ENCODE measurements around the gene BAX. TPM values are rescaled to one million over a fixed set of nuclear protein-coding genes. Genes with fewer than 3 reads are reported as not detected.

Gene BAX
- total and polyA plus RNA-seq, 9 of the 15 experiments (the other 6 are each of a cell fraction or from before 2014, with no cell fraction given): 3.2 to 95.4 (median 44.5) TPM

DNA sequence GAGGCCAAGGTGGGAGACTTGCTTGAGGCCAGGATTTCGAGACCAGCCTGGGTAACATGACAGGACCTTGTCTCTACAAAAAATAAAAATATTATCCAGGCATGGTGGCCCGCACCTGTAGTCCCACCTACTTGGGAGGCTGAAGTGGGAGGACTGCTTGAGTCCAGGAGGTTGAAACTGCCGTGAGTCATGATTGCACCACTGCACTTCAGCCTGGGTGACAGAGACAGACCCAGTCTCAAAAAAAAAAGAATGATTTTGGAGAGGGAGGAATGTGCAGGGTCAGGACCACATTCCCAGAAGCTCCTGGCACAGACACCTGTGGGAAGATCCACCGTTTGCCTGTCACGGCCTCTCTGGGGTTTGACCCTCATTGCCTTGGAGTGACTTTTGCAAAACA is 9.3 kb upstream of the BAX start:
- Histone ChIP-seq H3K4me3 (no peak overlapping the region), H3K36me3 (ENCODE audit: control insufficient read depth, insufficient read depth, low read length) (no peaks in the 10 kb centered on the region; the same call in 2 of the 3 replicates), H3K9ac (ENCODE audit: insufficient read depth in 1 of 2, low read depth in 2 of 2, low read length in 2 of 2) (no peak overlapping the region), H3K9me3 (replicated peaks; ENCODE audit: control insufficient read depth, insufficient read depth, low read depth, low read length) (peaks cover 11% of the 10 kb centered on the region), H2AFZ (ENCODE audit: low read depth, low read length) (no peak overlapping the region), H3K4me1 (replicated peaks in 1 of 2; ENCODE audit: control insufficient read depth in 2 of 2, insufficient read depth in 2 of 2, low read length in 2 of 2) (peaks cover 10 to 21% of the 10 kb centered on the region in 2 experiments; a peak in 4 of 5 replicates), H3K27ac (ENCODE audit: extremely low read depth, low read depth, low read length) (no peak overlapping the region), H3K79me2 (ENCODE audit: control insufficient read depth, insufficient read depth, low read length) (no peaks in the 10 kb centered on the region), H3K4me2 (ENCODE audit: insufficient read depth, low read length) (no peak overlapping the region), H3K9me1 (ENCODE audit: control insufficient read depth, insufficient read depth, low read length) (no peaks in the 10 kb centered on the region), H3K27me3 (ENCODE audit: control insufficient read depth in 2 of 2, insufficient read depth in 2 of 2, low read length in 2 of 2) (no peaks in the 10 kb centered on the region), H4K20me1 (replicated peaks; ENCODE audit: control insufficient read depth, insufficient read depth, low read length) (no peaks in the 10 kb centered on the region)
- ChIA-PET CTCF (ENCODE audit: low intra/inter-chr PET ratio) (no interaction called here), POLR2A (interaction anchor here (2.8 kb wide), 1 partner anchor 9 kb away, joined by 8 read pairs; the partner anchor contains the start of gene BAX)
- no peak for ATAC-seq
- no peak for FAIRE-seq
- TF ChIP-seq KDM5B (IDR thresholded peaks at IDR 0.05; ENCODE audit: insufficient replicate concordance, low read depth, low read length): no peak
- TF ChIP-seq, protein P1, sequence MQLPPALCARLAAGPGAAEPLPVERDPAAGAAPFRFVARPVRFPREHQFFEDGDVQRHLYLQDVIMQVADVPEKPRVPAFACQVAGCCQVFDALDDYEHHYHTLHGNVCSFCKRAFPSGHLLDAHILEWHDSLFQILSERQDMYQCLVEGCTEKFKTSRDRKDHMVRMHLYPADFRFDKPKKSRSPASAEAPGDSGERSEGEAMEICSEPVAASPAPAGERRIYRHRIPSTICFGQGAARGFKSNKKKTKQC (CRISPR knock-in tag; IDR thresholded peaks at IDR 0.05): no peak
- TF ChIP-seq SMARCC2 (IDR thresholded peaks at IDR 0.05; ENCODE audit: low read depth): no peak
- no peak for TF ChIP-seq FOXJ2 (tag; IDR thresholded peaks at IDR 0.05)
- TF ChIP-seq, protein P2, sequence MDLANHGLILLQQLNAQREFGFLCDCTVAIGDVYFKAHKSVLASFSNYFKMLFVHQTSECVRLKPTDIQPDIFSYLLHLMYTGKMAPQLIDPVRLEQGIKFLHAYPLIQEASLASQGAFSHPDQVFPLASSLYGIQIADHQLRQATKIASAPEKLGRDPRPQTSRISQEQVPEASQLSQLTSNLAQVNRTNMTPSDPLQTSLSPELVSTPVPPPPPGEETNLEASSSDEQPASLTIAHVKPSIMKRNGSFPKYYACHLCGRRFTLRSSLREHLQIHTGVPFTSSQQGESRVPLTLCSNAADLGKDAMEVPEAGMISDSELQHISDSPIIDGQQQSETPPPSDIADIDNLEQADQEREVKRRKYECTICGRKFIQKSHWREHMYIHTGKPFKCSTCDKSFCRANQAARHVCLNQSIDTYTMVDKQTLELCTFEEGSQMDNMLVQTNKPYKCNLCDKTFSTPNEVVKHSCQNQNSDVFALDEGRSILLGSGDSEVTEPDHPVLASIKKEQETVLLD (IDR thresholded peaks at IDR 0.05): no peak
- intact Hi-C loops (cut with micrococcal nuclease): no loop called here
- DNase-seq (ENCODE audit: extremely low read depth in 1 of 4, low spot score in 3 of 4): no peak
- in situ Hi-C loops (cut with MboI): no loop called here
- 66% methylated on average over 5 of the region's 5 CpGs for WGBS (ENCODE audit: insufficient coverage, low coverage, missing lambda C conversion rate)
- no TSS peak for BruUV-seq (replicated peaks)
